Transverse colon (tissue), 4 donors: ENCODE results near the gene IRX6.

Source experiments
- POLR2A ChIP-seq: fragments of 450-650 bp; IDR thresholded peaks from one replicate; pipeline ENCODE4 v1.6.1; 2016; ENCODE audit warnings: antibody characterized with exemption, mild to moderate bottlenecking, moderate library complexity
- POLR2AphosphoS5 ChIP-seq, 3 donors: sonication (generic); formaldehyde crosslinking; IDR thresholded peaks; one replicate each; pipeline ENCODE4 v1.6.1; 2016; ENCODE audit warnings: antibody characterized with exemption in 3 of 3
- TF ChIP-seq, protein P1 (sequence below), 5 experiments: fragments of 200-600 bp in 3 of 5; fragments of 450-650 bp in 2 of 5; sonication (generic) in 3 of 5; IDR thresholded peaks; 1 replicate in 2 of 5; 2 replicates in 3 of 5; pipeline ENCODE4 v1.5.1; 2016 to 2017; ENCODE audit warnings: antibody characterized with exemption in 5 of 5, inconsistent platforms in 3 of 5, mild to moderate bottlenecking in 2 of 5, moderate library complexity in 1 of 5

DNA sequence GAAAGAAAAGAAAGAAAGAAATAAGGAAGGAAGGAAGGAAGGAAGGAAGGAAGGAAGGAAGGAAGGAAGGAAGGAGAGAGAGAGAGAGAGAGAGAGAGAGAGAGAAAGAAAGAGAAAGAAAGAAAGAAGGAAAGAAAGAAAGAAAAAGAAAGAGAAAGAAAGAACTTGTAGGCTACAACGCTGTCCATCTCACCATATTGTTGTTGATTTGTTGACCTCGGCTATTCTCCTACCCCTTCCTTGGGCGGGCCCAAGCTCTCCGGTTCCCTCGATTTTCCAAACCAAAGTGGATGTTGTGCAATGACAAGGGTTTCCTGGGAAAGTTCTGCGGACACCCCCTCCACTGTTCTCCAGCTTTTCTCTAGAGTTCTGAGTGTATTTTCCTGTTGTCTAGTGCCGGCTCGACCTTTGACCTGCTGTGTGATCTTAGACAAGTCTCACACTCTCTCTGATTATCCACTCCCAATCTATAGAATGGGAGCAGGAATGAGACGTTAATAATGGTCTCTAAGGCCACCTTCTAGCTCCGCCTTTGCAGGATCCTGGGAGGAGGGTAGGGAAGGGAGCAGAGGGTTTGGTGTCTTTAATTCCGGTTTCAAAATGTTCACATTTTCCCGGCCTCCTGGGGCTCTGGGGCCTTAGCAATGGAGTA, 1.6 kb downstream of the IRX6 start:
- TF ChIP-seq POLR2A (no peak), POLR2AphosphoS5 (IDR thresholded peaks at IDR 0.05) (no peak)
- TF ChIP-seq, protein P1, sequence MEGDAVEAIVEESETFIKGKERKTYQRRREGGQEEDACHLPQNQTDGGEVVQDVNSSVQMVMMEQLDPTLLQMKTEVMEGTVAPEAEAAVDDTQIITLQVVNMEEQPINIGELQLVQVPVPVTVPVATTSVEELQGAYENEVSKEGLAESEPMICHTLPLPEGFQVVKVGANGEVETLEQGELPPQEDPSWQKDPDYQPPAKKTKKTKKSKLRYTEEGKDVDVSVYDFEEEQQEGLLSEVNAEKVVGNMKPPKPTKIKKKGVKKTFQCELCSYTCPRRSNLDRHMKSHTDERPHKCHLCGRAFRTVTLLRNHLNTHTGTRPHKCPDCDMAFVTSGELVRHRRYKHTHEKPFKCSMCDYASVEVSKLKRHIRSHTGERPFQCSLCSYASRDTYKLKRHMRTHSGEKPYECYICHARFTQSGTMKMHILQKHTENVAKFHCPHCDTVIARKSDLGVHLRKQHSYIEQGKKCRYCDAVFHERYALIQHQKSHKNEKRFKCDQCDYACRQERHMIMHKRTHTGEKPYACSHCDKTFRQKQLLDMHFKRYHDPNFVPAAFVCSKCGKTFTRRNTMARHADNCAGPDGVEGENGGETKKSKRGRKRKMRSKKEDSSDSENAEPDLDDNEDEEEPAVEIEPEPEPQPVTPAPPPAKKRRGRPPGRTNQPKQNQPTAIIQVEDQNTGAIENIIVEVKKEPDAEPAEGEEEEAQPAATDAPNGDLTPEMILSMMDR (IDR thresholded peaks at IDR 0.05): no peak
